Hematopoietic multipotent progenitor cell treated with erythropoietin and hydrocortisone succinate and interleukin-3 and kit ligand, for 15 days (in vitro differentiated cells): Measurements from ENCODE around the gene PWWP3B.
"Not testable (repeated sequence)": the region's sequence is repeated elsewhere in the genome, so short reads cannot be mapped to it uniquely, and the experiment has no call there.

Source experiments
- DNase-seq: peaks from one replicate; pipeline ENCODE4 v3.0.0-alpha.2; 2015; ENCODE audit warnings: low spot score

The PWWP3B gene

GRCh38 chrX:106168107-106168506 lies at the start of gene PWWP3B:
TSS of gene PWWP3B (plus strand) at chrX:106168305. CDS start at chrX:106205433, 37,128 bp downstream.
- DNase-seq: no peak

GRCh38 chrX:106139048-106139447 lies 29.1 kb upstream of the PWWP3B start:
- DNase-seq: no peak

GRCh38 chrX:106144755-106145639 lies 23.1 kb upstream of the PWWP3B start:
- DNase-seq: no peak

GRCh38 chrX:106150701-106151100 lies 17.4 kb upstream of the PWWP3B start:
- DNase-seq: no peak

GRCh38 chrX:106159861-106160282 lies 8.2 kb upstream of the PWWP3B start:
- no peak for DNase-seq

- DNase-seq: no peak
These were observed 2.2 kb downstream of the PWWP3B start for GRCh38 chrX:106170318-106170717.

- DNase-seq: no peak
These were observed 3.3 kb downstream of the PWWP3B start for GRCh38 chrX:106171293-106171820.

- DNase-seq: no peak
These were observed 9.2 kb downstream of the PWWP3B start for GRCh38 chrX:106177106-106177981.

GRCh38 chrX:106177982-106178321 lies 9.8 kb downstream of the PWWP3B start:
- DNase-seq: no peak

GRCh38 chrX:106178826-106179225 lies 10.7 kb downstream of the PWWP3B start:
- DNase-seq: no peak

- DNase-seq: not testable (repeated sequence)
These were observed 15.6 kb downstream of the PWWP3B start for GRCh38 chrX:106183685-106184084.

- no peak for DNase-seq
These were observed 33.5 kb downstream of the PWWP3B start for GRCh38 chrX:106201502-106202178.

GRCh38 chrX:106203315-106203714 lies 35.2 kb downstream of the PWWP3B start:
- no peak for DNase-seq

- no peak for DNase-seq
These were observed 40.0 kb downstream of the PWWP3B start for GRCh38 chrX:106208154-106208553.
